ENCODE measurements around the gene TPM2.

TPM2 gene

DNA sequence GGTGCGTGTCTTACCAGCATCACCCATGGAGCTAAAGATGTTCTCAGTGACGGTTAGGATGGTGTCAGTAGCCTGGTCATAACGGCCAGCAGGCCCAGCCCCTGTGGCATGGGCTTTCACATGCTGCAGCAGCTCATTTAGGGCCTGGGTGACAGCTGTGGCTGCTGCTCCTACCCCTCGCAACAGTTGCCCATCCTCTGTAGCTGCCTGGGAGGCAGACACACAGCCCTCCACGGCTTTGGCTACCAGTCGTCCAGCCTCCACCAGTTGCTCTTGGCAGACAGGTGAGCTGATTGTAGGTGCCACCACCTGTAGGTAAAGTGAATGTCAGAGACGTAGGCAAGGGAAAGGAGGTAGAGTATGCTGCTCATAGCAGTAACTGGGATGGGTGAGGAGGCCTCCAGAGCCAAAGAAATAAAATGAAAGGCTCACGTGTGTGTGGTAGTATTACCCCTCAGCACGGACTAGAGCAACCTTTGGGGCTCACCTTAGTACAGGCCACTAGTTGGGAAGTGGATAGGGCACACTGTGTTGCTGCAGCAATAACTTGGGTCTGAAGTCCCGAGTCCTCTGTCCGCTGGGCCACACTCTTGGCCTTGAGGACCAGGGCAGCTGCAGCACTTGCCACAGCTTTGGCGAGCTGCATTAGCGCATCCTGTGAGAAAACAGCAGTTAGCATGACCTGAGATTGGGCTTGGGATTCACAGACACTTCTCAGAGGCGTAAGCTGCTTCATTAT is 27.6 kb upstream of the TPM2 start:
- DNase-seq = no peak

DNA sequence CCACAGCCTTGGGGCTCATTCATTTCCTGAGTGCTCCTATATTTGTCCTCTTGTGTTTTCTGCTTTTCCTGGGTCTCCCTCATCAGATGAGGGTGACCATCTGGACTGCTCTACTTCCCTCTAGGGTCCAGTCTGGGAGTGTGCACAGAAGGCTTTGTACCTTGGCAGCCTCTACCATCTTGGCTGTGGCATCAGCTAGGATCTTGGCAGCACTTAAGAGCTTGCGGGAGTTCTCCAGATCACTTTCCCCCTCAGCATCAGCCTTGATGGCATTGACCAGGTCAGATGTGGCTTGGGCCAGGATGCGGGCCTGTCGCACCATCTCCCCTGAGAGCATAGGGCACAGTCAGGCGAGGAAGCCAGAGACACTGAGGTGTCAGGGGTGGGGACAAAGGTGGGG is 26.5 kb upstream of the TPM2 start:
- DNase-seq = no peak

DNA sequence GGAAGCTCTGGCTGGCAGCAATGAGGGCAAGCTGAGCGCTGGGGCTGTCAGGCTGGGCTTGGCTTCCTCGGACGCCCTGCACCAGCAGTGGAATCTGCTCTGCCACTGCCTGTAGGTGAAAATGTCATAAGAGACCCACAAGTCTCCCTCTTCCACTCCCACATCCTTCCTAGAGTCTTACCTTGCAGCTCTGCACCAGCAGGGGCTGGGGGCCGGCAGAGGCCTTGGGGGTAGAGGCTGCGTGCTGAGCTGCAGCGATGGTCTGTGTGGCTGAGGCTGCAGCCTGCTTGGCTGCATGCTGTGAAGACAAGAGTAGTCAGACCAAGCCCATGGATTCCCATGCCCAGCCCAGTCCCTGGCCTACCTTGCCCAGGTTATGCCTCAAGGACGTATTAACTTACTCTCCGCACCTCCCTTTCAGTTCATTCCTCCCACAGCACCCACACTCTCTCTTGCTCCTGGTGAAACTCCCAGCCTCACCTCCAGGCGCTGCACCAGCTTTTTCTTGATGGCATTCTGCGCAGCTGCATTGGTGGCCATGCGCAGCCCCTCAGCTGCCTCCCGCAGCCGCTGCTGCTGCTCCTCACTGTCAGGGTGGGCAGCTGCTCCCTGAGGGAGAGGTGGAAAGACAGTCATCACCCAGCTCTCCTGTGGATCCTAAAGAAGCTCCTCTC is 25.0 kb upstream of the TPM2 start:
- no peak for DNase-seq

DNA sequence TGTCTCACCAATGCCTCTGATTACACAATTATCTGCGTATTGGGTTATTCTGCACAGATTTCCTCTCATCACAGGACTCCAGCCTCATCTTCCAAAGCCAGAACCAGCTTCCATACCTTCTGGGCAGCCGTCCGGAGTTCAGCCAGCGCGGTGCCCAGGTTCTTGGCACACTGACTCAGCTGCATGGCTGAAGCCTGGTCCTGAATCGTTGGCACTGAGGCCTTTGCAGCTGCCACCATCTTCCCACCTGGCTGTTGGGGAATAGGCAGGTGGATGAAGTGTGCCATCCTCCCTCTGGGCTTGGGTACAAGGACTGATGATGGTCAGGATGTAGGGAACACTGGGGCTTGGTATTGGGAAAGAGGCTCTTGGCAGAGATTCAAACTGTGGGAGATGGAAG is 24.4 kb upstream of the TPM2 start:
- no peak for DNase-seq

DNA sequence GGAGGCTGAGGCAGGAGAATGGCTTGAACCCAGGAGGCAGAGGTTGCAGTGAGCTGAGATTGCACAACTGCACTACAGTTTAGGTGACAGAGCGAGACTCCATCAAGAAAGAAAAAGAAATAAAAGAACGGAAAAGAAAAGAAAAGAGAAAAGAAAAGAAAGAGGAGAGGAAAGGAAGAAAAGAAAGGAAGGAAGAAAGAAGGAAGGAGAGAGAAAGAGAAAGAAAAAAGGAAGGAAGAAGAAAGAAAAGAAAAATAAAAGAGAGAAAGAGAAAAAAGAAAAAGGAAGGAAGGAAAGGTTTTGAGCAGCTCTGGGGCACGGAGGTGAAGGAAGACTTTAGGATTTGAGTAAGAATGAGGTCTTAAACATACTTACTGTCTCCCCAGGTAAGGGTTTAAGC is 23.9 kb upstream of the TPM2 start:
- no peak for DNase-seq

DNA sequence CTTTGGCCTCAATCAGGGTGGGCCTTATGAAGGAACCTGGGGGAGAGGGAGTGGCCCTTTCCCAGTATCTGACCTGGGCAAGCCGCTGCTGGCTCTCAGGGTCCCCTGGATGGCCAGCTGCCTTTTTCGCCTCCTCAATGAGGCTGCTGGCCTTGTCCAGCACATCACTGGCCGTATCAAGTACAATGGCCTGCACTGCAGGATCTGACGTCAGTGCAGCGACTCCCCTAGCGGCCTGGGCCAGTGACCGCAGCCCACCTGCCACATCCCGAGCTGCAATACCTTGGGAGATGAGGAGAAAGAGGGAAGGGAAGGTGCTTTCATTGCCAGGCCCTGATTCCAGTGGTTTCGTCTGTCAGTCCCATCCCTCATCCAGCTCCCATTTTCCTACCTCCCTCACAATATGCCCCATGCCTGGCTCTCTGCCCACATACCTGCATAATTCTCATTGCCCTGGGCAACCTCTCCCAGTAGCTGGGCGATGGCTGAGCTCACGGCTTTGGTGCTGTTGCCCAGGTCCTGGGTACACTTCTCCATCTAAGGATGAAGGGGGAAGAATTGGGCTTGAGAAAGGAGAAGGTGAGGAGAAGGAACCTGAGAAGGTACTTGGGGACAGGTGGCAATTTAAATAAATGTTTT is 23.2 kb upstream of the TPM2 start:
- no peak for DNase-seq

DNA sequence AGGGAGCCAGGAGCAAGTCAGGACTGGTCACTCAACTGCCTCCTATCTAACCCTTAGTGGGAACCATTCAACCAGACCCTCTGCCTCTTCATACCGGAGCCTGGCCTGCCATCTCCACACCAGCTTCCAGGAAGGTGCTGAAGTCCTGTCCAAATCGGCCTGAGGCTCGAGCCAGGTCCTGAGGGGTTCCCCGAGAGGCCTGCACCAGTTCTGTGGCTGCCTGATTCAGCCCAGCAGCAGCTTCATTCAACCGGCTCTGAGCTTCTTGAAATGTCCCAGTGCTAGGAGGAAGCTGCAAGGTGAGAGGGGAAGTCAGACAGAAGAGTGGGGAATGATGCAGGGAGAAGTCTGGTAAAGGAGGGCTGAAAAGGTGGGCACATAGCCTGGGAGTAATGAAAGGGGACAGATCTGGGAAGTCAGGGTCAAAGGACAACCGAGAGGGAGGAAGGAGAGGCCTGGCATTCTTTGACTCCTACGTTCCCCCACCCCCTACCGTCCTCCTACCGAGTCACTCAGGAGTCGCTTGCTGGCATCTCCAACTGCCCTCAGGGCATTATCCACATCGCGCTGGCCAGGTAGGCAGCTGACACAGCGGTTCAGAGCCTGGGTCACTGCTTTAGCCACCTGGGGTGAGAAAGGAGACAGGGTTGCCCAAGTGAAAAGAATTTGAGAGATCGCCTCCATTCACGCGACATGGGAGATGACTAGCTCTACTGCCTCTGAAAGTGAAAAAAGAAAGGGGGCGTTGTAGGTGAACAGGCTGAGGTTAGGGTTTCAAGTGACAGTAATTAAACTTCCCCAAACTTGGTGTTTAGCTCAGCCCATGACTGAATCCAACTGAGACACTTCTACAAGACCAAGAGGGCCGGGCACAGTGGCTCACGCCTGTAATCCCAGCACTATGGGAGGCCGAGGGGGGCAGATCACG is 22.0 kb upstream of the TPM2 start:
- DNase-seq = no peak

DNA sequence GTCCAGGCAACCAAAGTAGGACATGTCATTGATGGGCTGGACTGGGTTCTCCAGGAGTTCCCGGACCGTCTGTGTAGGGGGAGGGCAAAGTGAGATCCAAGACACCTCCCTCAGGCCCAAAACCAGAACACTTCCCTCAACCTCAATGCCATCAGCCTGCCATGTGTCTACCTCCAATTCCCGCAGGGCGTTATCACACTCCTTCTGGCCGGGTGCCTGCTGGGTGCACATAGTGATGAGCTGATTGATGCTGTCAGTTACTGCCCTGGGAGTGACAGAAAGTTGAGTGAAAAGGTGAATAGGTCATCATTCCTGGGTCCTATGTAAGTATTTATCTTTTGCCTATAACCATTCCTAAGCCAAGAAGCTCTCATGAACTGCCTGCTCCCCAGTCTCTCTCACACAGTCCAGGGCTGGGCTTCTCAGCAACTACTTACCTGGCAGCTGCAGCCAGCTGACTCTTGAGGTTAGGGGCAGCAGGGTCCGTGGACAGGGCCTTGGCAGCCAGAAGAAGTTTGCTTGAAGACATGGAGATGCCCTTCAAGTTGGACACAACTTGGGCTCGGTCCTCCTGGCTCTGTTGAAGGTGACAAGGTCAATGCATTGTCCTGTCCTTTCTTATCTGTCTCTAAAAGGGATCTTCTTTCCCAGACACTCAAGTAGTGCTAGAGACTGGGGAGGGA is 21.2 kb upstream of the TPM2 start:
- DNase-seq = no peak

DNA sequence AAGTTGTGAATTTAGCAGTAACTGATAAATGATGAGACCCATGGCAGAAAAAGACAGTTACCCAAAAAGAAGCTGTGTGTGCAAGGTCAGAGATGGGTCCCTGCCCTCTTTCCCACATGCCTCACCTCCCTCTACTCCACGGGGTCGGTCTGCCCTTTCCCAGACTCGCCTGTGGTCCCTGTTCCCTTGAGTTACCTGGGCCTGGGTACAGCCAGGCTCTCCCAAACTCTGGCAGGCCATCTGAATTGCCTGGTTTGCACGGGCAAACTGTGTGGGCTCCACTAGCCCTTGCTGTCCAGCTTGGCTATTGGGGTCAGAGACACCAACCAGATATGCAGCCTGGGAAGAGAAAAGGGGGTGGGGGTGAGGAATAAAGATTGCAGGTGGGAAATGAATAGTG is 18.4 kb upstream of the TPM2 start:
- DNase-seq = no peak

DNA sequence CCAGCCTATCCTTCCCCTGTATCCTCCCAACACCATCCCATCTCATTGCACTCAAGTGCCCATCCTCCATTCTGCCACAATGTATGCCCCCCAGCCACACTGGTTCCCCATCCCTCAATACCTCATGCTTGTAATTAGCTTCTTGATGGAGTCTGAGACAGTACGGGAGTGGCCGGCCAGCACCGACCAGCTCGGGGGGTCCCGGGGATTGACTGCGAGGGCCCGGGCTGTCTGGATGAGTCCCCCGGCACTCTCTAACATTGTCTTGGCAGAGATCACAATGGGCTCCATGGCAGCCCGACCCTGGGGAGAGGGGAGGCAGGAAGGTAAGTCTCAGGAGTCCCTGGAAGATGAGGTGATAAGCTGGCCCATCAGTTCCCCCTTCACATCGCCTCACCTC is 17.2 kb upstream of the TPM2 start:
- DNase-seq = no peak

DNA sequence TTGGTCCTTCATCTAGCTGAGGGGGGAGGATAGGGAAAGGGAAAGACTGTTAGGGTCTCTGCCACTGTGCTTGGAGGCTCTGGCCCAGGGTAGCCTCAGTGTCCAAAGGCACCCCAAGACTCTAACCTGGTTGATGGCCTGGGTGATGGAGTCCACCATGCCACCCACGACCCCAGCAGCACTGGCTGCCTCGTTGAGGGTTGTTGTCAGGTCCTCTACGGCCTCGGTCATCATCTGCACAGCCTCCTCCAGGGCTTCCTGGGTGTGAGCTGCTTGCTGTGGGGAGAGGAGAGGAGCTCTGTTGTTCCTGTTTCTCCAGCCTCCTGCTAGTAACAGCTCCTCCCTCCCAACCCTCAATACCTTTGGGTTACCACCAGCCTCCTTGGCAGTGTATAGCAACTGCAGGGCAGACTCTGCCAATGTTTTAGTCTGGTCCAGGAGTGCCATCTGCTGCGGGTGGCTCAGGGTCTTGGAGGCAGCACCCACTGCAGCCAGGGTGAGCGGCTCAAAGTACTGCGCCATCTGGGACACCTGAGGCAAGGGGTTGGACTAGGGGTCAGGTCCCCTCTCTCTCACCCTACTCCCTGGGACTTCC is 16.2 kb upstream of the TPM2 start:
- no peak for DNase-seq

DNA sequence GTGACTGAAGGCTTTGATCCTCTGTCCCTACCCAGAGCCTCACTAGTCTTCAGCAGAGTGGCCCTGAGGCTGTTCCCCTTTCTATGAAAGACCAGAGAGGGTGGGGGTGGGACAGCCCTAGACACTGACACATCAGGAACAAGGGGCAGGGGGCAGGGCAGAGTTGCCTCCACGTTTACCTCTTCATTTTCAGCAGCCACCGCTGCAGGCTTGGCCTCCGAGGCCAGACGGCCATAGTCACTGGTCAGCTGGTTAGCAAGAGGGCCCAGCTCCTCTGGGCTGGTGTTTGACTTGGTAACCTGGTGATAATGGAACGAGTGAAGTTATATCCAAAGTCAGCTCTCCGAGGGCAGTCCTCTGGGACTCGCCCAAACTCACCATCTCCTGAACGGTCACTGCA is 15.6 kb upstream of the TPM2 start:
- no peak for DNase-seq

DNA sequence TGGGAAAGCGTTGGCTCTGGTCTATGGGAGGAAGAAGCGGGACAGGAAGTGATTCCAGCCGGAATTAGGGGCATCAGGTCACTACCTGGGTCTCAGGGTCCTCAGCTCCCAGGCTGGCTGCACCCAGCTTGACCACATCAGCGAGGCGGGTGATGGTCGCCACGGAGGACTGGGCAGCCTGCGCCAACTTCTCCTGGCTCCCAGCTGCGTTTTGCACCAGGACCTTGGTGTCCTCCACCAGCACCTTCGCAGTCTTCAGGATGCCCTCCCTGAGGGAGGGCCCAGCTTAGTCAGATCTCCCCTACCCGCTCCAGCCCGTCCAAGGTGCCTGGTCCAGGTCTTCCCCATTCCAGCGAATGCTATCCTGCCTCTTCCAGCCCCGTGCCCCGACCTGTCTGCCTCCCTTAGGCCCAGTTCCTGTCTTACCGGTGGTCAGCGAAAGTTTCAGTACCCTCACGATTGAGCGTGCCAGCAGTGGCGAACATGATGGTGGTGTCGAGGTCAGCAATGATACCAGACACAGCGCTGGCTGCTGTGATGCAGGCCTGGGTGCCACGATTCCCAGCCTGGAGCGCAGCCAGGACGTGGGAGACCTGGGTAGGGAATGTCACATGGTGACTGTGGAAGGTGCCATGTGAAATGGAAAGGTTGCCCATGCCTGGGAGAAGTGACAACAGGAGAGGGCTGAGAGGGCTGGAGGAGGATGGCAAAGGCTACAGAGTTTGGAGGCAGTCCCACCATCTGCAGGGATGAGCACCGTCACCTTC is 14.4 kb upstream of the TPM2 start:
- DNase-seq = no peak

DNA sequence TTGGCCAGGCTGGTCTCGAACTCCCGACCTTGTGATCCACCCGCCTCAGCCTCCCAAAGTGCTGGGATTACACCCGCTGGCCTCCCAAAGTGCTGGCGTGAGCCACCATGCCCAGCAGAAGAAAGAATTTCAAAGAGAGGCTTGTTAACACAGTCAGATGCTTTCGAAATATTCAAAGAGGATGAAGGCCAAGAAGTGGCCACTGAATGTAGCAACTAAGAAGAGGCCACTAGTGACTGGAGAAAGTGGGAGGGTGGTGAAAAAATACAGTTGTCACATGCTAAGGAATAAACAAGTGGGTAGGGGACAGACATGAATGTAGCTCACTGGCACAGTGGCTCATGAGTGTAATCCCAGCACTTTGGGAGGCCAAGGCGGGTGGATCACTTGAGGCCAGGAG is 13.0 kb upstream of the TPM2 start:
- DNase-seq = no peak

DNA sequence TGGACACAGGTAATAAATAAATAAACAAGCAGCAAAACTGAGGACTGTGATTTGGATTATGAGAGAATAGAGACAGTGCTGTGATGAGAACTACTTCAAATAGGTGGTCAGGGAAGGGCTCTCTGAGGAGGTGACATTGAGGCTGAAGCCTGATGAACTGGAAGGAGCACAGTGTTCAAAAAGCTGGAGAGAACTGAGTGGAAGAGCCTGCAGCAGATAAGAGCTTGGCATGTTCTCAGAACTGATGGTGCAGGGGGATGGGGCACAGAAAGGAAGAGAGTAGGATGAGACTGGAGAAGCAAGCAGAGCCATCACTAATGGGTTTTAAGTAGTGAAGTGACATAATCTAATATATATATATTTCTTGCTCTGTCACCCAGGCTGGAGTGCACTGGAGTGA is 11.2 kb upstream of the TPM2 start:
- no peak for DNase-seq

DNA sequence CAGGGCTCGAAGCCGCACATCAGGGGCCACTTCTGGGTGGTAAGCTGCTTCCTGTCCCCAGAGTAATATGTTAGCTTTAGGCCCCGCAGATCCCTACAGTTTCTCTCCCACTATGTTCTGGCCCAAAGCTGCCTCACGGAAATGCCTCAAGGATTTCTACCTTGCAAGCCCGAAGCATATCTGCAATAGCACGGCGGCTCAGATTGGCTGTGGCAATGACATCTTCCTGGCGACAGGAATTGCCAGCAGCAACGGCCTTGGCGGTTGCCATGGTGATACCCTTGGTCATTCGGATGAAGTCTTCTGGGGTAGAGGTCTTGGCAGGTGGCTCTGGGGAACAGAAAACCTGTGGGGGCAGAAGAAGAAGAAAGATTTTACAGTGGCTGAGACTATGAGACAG is 10.3 kb upstream of the TPM2 start:
- no peak for DNase-seq

DNA sequence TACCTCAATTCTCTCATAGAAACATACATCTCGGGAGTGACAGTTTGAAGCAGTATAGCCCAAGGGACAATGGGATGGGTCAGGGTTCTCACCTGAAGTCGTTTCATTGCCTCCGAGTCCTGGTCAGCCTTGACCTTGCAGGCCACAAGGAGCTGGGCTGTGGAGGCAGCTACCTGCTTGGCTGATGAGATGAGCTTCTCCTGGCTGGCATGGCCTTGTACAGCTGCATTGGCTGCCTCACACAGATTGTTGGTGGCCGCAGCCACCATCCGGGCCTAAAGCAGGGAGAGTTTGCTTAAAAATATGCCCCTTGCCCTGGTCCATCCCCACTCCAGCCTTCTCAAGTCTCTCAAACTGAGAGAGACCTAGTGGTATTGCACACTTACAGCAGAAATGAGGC is 8.5 kb upstream of the TPM2 start:
- no peak for DNase-seq

DNA sequence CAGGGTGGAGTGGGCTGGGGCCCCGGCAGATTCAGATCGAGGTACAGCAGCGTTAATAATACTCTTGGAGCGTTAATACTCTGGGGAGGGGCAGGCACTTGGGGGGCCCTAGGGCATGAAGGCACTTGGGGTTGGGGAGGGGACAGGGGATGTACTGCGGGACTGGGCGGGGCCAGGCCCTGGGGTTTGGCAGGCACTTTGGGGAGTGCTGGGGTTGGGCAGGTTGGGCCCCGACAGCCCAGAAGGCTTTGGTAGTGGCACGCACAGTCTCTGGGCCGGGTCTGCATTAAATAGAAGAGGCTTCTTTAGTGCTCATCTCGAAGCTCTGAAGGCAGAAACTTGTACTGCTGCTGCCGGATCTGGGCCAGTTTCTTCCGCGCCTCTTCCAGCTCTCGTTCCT is 7.8 kb upstream of the TPM2 start:
- no peak for DNase-seq

DNA sequence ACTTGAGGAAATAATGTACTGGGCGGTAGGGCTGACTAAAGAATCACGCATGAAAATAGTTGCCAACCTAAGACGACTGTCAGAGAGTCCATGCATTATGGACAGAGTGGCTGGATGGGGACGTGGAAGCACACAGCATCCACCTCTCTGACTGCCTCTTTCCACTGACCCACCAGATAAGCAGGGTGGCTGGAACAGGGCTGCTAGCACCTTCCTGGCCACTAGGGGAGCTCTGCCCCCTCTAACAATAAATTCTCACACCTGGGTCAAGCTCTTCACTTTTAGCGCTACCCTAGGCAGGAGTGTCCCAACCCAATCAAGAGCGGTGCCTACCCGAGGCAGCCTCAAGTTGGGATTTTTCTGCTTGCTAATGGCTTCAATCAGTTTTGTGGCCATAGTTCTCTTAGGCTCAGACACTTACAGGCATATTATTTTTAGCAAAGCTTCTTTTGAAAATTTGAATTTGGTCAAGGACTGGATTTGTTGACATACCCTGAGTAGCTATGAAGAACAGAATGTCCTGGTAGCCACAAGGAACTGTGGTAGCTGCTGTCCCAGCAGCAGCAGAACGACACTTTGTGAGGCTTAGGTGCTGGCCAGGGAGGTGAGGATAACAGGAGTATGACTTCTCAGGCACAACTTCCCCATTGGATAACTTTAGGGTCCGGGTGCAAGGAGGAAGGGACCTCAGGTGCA is 6.9 kb upstream of the TPM2 start:
- DNase-seq = peak; percentile 57

DNA sequence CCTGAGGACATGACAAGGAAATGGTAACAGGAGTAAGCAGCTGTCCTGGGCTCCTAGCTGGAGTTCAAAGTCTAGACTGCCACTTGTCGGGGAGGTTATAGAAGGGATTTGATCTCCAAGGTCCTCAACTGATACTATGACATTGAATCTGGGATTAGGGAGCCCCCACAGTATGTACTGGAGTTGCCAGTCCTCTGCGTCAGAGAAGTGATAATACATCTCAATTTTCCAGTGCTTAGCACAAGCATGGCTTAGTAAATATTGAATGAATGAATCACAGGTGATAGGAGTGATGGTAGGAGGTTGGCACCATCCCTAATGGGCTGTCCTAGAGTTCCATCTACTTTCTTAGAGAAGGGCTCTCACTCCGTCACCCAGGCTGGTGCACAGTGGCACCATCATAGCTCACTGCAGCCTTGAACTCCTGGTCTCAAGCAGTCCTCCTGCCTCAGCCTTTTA is 6.2 kb upstream of the TPM2 start:
- no peak for DNase-seq

Data from activated CD4-positive, alpha-beta T cell treated with anti-CD3 and anti-CD28 coated beads, Interleukin-2, amount 50 U/mL, for 16 hours (primary cell).